Caki2 (cell line): ENCODE data around the gene PDZD4. TPM values are rescaled to one million over a fixed set of nuclear protein-coding genes. Genes with fewer than 3 reads are reported as not detected.

Experiments used
- DNase-seq: peaks from one replicate; pipeline ENCODE4 v3.0.0-alpha.2; 2015; ENCODE audit warnings: low read depth
- in situ Hi-C: cut with HindIII; loops from 2 replicates; pipeline ENCODE4 v1.10.0; 2016; ENCODE audit warnings: low sequenced_read_pairs, low pct_unique_long_range_greater_than_20kb, mixed read lengths
- total RNA-seq: library from RNA; depleted of rRNA; stranded (reverse); fragments of >200 nt; shearing (Covaris generic); gene quantifications from 2 replicates; pipeline ENCODE4 v1.2.3, GENCODE V29; 2014; ENCODE audit warnings: low replicate concordance

PDZD4 gene
- total RNA-seq, 1 experiment from 2014 or later, result 8.5 TPM

DNA sequence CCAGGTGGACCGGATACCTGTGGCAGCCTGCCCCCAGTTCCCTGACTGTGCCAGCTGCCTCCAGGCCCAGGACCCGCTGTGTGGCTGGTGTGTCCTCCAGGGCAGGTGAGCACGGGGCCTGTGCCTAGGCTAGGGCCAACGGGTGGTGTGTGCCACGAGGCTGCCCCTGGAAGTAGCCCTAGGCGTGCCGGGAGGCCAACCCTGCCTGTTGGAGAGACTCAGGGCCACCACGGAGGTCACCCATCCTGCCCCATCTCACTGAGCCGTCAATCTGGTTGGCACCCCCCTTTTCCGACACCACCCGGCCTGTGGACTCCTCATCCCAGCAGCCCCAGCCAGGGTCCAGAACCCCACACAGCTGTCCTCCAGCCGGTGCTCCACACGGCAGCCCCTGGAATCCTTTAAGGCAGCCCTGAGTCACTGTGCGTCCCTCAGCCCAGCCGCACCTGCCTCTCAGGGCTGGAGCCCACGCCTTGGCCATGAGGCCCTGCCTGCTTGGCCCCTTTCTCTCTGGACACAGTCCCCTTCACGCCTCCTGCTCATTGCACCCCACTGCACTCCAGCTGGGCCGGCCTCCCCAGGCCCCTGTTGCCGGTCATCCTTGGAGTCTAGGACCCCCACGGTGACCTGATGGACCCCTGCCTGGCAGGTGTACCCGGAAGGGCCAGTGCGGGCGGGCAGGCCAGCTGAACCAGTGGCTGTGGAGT, 61.0 kb downstream of the PDZD4 start:
- in situ Hi-C loops, result no loop called here
- DNase-seq, result no peak

DNA sequence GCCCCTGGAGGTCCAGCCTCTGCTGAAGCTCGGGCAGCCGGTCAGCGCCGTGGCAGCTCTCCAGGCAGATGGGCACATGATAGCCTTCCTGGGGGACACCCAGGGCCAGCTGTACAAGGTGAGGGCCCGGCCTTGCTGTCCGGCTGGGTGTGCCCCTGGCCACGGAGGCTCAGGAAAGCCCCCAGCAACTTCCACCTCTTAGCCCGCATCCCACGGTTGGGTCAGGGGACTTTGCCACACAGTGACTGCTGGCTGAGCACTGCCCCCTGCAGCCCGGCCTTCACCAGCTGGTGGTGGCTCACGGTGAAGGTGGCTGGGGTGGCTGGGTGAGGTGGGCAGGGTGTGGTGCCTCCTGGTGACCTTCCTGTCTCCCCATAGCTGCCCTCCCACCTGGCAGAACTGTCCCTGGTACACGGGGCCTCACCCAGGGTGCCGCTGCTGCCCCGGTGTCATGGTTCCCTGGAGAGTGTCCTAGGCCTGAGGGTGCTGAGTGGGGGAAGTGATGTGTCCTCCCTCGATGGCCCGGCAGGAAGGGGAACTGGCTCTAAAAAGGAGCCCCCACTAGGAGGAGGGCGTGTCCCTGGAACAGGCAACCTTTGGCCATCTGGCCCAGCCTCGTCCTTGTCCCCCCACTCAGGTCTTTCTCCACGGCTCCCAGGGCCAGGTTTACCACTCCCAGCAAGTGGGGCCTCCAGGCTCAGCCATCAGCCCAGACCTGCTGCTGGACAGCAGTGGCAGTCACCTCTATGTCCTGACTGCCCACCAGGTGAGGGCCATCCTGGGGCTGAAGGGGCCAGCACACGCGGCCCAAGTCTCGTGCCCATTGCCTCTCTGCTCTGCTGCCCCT, 61.8 kb downstream of the PDZD4 start:
- in situ Hi-C loops, result no loop called here
- DNase-seq, result no peak

DNA sequence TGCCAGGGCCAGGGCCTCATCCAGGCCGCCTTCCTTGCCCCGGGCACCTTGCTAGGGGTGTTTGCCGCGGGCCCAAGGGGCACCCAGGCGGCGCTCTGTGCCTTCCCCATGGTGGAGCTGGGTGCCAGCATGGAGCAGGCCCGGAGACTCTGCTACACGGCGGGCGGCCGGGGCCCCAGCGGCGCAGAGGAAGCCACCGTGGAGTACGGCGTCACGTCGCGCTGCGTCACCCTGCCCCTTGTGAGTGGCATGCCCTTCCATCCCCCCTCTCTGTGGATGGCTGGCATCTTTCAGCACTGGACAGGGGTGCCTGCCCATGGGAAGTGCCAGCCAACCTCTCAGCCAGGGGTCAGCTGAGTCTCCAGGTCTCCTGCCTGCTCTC, 62.7 kb downstream of the PDZD4 start:
- in situ Hi-C loops, result no loop called here
- no peak for DNase-seq

DNA sequence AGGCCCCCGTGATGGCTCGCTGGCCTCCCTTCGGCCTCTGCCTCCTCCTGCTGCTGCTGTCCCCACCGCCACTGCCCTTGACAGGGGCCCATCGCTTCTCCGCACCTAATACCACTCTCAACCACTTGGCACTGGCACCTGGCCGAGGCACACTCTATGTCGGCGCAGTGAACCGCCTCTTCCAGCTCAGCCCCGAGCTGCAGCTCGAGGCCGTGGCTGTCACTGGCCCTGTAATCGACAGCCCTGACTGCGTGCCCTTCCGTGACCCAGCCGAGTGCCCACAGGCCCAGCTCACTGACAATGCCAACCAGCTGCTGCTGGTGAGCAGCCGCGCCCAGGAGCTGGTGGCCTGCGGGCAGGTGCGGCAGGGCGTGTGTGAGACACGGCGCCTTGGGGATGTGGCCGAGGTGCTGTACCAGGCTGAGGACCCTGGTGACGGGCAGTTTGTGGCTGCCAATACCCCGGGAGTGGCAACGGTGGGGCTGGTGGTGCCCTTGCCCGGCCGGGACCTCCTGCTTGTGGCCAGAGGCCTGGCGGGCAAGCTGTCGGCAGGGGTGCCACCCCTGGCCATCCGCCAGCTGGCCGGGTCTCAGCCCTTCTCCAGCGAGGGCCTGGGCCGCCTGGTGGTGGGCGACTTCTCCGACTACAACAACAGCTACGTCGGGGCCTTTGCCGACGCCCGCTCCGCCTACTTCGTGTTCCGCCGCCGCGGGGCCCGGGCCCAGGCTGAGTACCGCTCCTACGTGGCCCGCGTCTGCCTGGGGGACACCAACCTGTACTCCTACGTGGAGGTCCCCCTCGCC, 63.3 kb downstream of the PDZD4 start:
- in situ Hi-C loops, result no loop called here

DNA sequence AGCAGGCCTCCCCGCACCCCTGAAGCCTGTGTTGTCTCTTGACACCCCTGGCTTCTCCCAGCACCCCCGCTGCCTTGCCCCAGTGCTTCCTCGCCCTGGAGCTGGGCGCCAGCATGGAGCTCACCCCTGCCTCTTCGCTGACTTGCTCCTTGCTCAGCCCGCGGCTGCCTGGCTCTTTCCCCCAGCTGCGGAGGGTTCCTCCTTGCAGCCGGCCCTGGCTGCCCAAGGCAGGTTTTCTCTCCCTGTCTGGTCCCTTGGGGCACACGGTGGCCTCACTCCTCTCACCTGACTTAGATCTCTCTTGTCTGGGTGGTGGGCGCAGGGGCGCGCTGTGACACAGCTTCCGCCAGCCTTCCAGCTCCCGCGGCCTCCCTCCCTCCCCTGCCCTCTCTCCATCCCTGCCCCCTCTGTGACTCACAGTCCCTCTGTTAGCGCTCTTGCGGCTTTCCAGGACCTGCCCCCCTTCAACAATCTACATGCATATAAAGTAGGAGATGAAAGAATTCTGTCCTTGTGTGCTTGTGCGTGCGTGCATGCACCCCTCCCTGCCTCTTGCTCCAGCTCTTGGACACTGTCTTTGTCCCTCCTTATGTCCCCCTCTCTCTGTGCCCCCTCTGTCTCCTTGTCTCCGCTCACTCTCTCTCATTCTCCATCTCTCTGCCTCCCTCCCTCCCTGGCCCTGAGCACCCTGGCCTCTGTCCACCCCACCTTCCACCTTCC, 64.1 kb downstream of the PDZD4 start:
- in situ Hi-C loops, result no loop called here
- peak; percentile 63 for DNase-seq

More for the DNA sequence above, 63.3 kb downstream of the PDZD4 start:
- DNase-seq, result no peak

DNA sequence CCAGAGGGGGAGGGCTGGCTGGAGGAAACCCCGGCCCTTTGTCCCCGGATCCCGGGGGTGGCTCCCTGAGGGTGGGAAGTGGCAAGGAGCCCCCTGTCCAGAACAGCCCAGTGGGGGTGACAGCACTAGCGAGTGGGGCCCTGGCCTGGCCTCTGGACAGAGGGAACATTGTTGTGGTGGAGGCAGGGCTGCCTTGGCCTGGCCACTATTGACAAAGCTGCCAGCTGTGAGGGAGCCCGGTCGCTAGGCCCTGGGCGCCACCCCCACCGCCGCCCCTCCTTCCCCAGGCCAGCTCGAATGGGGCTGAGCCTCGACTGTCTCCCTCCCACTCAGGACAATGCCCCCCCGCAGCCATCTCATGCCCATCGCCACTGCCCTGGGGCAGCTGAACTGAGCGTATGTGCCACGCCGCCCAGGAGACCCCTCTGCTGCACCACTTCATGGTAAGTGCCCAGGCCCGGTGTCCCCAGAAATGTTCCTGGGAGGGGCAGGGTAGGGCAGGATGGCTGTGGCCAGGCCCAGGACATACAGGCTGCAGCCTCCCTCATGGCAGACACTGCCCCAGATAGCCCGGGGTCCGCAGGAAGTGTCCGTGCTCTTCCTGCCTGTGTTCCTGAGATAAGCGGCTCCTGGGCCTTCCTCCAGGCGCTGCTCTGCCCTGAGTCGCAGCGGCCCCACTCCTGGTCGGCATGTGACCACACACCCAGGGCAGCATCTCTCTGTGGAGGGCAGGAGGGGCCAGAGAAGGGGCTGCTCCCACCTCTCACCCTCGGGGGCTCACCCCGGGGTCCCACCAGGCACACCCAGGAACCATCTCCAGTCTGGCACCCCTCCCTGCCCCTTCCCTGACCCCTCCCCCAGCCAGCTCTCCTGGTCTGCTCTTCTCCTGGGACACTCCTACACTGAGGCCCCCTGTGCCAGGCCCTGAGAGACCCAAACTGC, 64.9 kb downstream of the PDZD4 start:
- in situ Hi-C loops, result no loop called here
- DNase-seq, result no peak

DNA sequence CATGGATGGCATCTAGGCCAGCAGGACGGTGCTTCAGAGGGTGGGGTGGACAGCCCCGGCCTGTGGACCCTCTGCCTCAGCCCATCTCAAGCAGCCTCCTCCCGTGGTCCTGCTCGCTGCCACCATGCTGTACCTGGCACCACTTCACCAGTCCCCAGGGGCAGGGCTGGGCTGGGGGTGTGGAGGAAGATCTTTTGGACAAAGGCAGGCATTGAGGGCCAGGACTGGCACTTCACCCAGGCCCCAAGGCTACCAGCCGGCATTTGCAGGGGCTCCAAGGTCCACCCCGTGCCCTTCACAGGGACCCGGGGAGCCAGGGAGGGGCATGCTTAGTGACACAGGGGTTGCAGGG, 65.6 kb downstream of the PDZD4 start:
- in situ Hi-C loops, result no loop called here
- no peak for DNase-seq

DNA sequence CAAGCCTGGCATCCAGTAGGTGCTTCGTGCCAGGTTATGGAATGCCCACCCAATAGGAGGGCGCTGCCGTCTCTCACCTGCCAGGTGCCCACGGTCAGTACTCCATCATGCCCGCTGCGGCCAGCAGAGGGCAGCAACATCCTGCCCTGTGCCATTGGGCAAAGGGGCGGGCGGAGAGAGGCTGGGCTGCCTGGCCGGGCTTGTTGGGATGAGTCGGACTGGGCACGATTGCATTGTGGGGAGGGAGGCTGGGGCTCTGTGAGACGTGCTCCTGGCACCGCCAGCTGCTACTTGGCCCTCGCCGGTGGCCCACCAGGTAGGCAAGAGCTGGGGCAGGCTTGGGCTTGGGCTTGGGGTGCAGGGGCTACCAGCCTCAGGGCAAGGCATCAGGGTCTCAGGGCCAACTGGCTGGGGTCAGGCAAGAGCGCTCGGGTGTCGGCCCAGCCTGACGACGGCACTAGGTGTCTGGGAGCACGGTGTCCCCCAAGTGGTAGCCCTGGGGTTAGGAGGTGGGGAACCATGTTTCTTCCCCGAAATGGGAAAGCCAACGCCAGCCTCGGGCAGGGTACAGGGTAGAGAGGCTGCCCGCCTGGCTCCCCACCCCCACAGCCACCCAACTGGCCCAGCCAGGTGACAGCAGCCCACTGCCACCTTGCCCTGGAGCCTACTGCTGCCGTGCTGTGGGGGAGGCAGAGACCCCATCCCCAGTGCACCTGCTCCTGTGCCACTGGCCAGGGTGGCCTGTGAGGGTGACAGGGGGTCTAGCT, 66.2 kb downstream of the PDZD4 start, which contains the start of gene PLXNB3:
TSS of gene PLXNB3 (plus strand) at position 261 of the 767 bp plus-strand sequence. CDS start 1,287 bp downstream, outside the sequence.
- DNase-seq, result peak; percentile 67
- in situ Hi-C loops, result no loop called here

DNA sequence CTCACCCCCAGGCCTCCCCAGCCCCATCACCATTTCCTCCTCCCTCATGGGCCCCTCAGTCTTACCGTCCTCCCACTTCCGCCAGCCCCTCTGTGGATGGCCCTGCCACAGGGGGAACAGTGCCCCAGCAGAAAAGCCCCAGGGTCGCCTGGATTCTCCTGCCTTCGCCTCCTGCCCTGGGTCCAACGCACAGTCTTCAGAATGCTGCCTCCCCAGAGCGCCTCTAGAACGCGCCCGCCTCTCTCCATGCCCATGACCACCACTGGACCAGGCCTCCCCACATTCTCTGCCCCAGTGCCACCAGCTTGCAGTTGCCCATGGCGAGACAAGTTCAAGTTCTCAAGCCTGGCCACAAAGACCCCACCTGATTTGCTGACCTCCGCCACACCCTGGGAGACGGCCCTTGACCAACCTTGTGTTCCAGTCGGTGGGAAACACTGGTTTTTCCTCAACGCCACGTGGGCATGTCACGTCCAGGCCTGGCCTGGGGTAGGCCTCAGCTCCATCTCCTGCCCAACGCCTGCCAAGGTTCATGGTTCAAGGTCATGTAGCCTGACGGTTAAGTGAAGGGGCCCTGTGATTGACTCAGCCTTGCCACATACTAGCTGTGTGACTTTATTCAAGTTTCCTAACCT, 66.9 kb downstream of the PDZD4 start:
- no peak for DNase-seq
- in situ Hi-C loops, result no loop called here

DNA sequence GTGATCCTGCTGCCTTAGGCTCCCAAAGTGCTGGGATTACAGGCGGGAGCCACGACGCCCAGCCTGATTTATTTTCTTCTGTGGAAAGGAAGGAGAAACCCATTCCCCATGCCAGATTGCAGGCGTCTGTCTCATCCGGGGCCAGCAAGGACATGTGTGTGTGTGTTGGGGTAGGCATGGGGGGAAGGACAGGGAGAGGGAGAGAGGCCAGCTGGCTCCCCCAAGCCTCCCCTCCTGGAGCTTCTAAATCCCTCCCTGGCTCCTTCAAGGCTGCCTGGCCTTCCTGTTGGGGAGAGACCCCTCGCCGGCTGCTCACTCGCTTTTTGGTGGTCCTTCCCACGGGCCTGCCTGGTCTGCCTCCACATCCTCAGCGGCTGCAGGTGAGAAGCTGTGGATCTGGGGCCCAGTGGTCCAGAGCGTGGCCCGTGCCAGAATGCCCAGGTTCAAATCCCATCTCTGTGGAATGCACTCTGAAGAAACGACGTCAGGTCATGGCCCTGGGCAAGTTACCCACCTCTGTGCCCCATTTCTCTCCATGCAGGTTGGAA, 67.6 kb downstream of the PDZD4 start:
- in situ Hi-C loops, result no loop called here

DNA sequence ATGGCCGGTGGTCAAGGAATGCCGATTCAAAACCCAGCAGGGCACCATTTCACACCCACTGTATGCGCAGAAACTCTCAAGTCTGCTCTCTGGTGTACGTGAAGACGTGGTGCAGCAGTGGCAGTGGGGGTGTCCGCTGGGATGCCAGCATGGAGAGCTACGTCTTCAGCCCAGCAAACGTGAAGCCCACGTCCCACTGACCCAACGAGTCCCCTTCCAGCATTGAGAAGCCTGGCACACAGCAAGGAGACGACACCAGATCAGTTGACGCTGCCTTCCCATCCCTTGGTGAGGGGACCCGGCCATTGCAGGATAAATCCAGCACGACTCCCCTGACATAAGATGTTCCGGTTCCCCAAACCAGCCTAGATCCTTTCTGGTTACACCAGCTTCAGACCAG, 68.5 kb downstream of the PDZD4 start:
- DNase-seq, result no peak
- in situ Hi-C loops, result no loop called here

More for the DNA sequence above, 67.6 kb downstream of the PDZD4 start:
- DNase-seq, result no peak

DNA sequence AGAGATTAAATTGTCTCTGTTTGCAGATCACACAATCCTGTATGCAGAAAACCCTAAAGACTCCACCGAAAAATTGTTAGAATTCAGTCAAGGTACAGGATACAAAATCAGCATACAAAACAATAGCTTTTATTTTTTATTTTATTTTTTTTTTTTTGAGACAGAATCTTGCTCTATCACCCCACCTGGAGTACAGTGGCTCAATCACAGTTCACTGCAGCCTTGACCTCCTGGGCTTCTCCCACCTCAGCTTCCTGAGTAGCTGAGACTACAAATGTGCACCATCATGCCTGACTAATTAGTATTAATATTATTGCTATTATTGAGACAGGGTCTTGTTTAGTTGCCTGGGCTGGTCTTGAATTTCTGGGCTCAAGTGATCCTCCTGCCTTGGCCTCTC, 75.2 kb downstream of the PDZD4 start:
- in situ Hi-C loops, result no loop called here
- DNase-seq, result no peak
